B cell (primary cell): ENCODE measurements around the gene LCN9. TPM values are rescaled to one million over a fixed set of nuclear protein-coding genes. Genes with fewer than 3 reads are reported as not detected.

Experiments used
- ATAC-seq: fragments of 200-7000 bp; cut with Tn5 transposase; one replicate; pipeline ENCODE4 v1.10.0; 2021; ENCODE audit warnings: low read depth, mild to moderate bottlenecking, moderate number of reproducible peaks, moderate library complexity
- CTCF ChIA-PET: fragments of 350-600 bp; sonication (Branson Sonifier 250); formaldehyde crosslinking; loops from one replicate; lab custom pipeline; 2021; ENCODE audit warnings: antibody characterized with exemption, inconsistent platforms; lab: Charles Lee
- POLR2A ChIA-PET: fragments of 350-600 bp; sonication (Branson Sonifier 250); formaldehyde crosslinking; loops from one replicate; lab custom pipeline; 2021; ENCODE audit warnings: antibody characterized with exemption; lab: Charles Lee
- DNase-seq: peaks from one replicate; pipeline ENCODE4 v3.0.0; 2013
- H2AFZ ChIP-seq: 2 replicates; pipeline ENCODE4 v1.6.1; 2012; ENCODE audit warnings: mild to moderate bottlenecking, low read depth, low read length; ENCODE audit not compliant: insufficient read depth, poor library complexity, severe bottlenecking
- H3K27ac ChIP-seq, 2 donors: 1 replicate in 1 of 2; 2 replicates in 1 of 2; pipeline ENCODE4 v1.5.1; 2012 to 2013; ENCODE audit warnings: low read length in 2 of 2, mild to moderate bottlenecking in 2 of 2, moderate library complexity in 1 of 2
- H3K27me3 ChIP-seq, 4 experiments: fragments of 200-600 bp in 1 of 4; sonication (generic) in 1 of 4; replicated peaks in 1 of 4; 1 replicate in 2 of 4; 2 replicates in 2 of 4; pipeline versions ENCODE4 v1.6.1 to v1.7.0; 2013 to 2016; ENCODE audit warnings: low read length in 3 of 4, mild to moderate bottlenecking in 2 of 4, mixed read lengths in 1 of 4, moderate library complexity in 1 of 4; ENCODE audit not compliant: insufficient read depth in 4 of 4, control insufficient read depth in 3 of 4; ENCODE audit errors: control extremely low read depth in 1 of 4
- H3K36me3 ChIP-seq, 2 experiments: replicated peaks in 1 of 2; 1 replicate in 1 of 2; 2 replicates in 1 of 2; pipeline versions ENCODE4 v1.6.1 to v1.7.1; 2013; ENCODE audit warnings: low read length in 1 of 2; ENCODE audit not compliant: insufficient read depth in 2 of 2, control insufficient read depth in 1 of 2; ENCODE audit errors: control extremely low read depth in 1 of 2, extremely low read depth in 1 of 2
- H3K4me1 ChIP-seq, 2 donors: fragments of 200-600 bp in 1 of 2; sonication (generic) in 1 of 2; 1 replicate in 1 of 2; 2 replicates in 1 of 2; pipeline versions ENCODE4 v1.5.1 to v1.6.1; 2013 to 2017; ENCODE audit warnings: low read length in 2 of 2; ENCODE audit not compliant: control insufficient read depth in 2 of 2, insufficient read depth in 2 of 2
- H3K4me2 ChIP-seq: replicated peaks from 2 replicates; pipeline ENCODE3; 2012; ENCODE audit warnings: mild to moderate bottlenecking, low read depth, low read length; ENCODE audit not compliant: poor library complexity, severe bottlenecking
- H3K4me3 ChIP-seq, 5 experiments: fragments of 200-600 bp in 1 of 5; sonication (generic) in 1 of 5; 1 replicate in 3 of 5; 2 replicates in 2 of 5; pipeline versions ENCODE4 v1.5.1 to v1.7.0; 2011 to 2016; ENCODE audit warnings: low read length in 4 of 5, mild to moderate bottlenecking in 4 of 5, low read depth in 2 of 5, control low read depth in 1 of 5, moderate library complexity in 1 of 5; ENCODE audit not compliant: insufficient read depth in 1 of 5; ENCODE audit errors: control extremely low read depth in 1 of 5, extremely low read depth in 1 of 5
- H3K79me2 ChIP-seq: fragments of 200-600 bp; sonication (generic); one replicate; pipeline ENCODE4 v1.6.0; 2016; ENCODE audit warnings: low read length; ENCODE audit not compliant: control insufficient read depth, insufficient read depth
- H3K9ac ChIP-seq: fragments of 200-600 bp; sonication (generic); 2 replicates; pipeline ENCODE4 v1.6.1; 2017; ENCODE audit warnings: mild to moderate bottlenecking, low read length, moderate library complexity
- H3K9me3 ChIP-seq, 3 donors: one replicate each; pipeline versions ENCODE4 v1.6.1 to v1.7.1; 2013; ENCODE audit warnings: low read length in 2 of 3; ENCODE audit not compliant: control insufficient read depth in 2 of 3, insufficient read depth in 1 of 3; ENCODE audit errors: control extremely low read depth in 1 of 3
- H4K20me1 ChIP-seq: 2 replicates; pipeline ENCODE4 v1.6.0; 2012; ENCODE audit warnings: mild to moderate bottlenecking, low read length; ENCODE audit not compliant: insufficient read depth, control insufficient read depth, poor library complexity, severe bottlenecking
- H3K27ac Mint-ChIP-seq: one replicate; pipeline ENCODE4 v1.8.0; 2021; ENCODE audit warnings: mixed read lengths
- H3K27me3 Mint-ChIP-seq: one replicate; pipeline ENCODE4 v1.8.0; 2021; ENCODE audit warnings: mixed read lengths
- H3K4me1 Mint-ChIP-seq: one replicate; pipeline ENCODE4 v1.8.0; 2021; ENCODE audit warnings: mixed read lengths
- H3K4me3 Mint-ChIP-seq: one replicate; pipeline ENCODE4 v1.8.0; 2021; ENCODE audit warnings: mixed read lengths
- H3K9me3 Mint-ChIP-seq: one replicate; pipeline ENCODE4 v1.8.0; 2022; ENCODE audit warnings: mixed read lengths; ENCODE audit not compliant: insufficient read depth
- CTCF ChIP-seq: fragments of 200-600 bp; IDR thresholded peaks from one replicate; pipeline ENCODE4 v1.8.0; 2022; ENCODE audit warnings: antibody characterized with exemption, mild to moderate bottlenecking
- EZH2 ChIP-seq: IDR thresholded peaks from 2 replicates; pipeline ENCODE4 v1.6.1; 2012; ENCODE audit warnings: borderline replicate concordance, low read depth, mild to moderate bottlenecking, moderate library complexity, low read length; ENCODE audit not compliant: insufficient read depth, poor library complexity, severe bottlenecking
- WGBS: methylation state at CpG from one replicate; pipeline ENCODE4 v1.1.5; 2013; ENCODE audit warnings: missing lambda C conversion rate; ENCODE audit not compliant: insufficient coverage; 5-methylcytosine and 5-hydroxymethylcytosine counted together
- intact Hi-C: fragments of 100-400 bp; cut with micrococcal nuclease; formaldehyde crosslinking; loops from one replicate; pipeline ENCODE4 v1.10.0; 2022
- polyA plus RNA-seq: library from polyadenylated mRNA; depleted of rRNA; stranded (reverse); fragments of >200 nt; gene quantifications from 2 replicates; pipeline ENCODE4 v1.2.3, GENCODE V29; 2012
- total RNA-seq, 2 donors: library from RNA; stranded (reverse); fragments of 120-200 nt in 1 of 2; gene quantifications; 1 replicate in 1 of 2; 2 replicates in 1 of 2; pipeline versions ENCODE4 v1.2.3 to v1.2.4, GENCODE V29; 2013 to 2022

Gene LCN9
- total and polyA plus RNA-seq, 2 donors (not counting 1 experiment from before 2014, with no cell fraction given): not detected

GRCh38 chr9:135704483-135704882 lies 41.4 kb downstream of the LCN9 start:
- intact Hi-C loops: no loop called here
- DNase-seq: no peak

GRCh38 chr9:135705376-135705775 lies 42.3 kb downstream of the LCN9 start:
- H4K20me1 ChIP-seq: no peaks in the 10 kb centered on the region
- H3K36me3 ChIP-seq: no peaks in the 10 kb centered on the region
- peaks cover 6 to 7% of the 10 kb centered on the region in 2 donors for H3K4me1 ChIP-seq
- H2AFZ ChIP-seq: no peak overlapping the region
- no peak for ATAC-seq
- no peak overlapping the region for H3K4me2 ChIP-seq
- WGBS: 86% methylated on average over 12 of the region's 14 CpGs
- no peak overlapping the region for H3K9ac ChIP-seq
- intact Hi-C loops: no loop called here
- H3K4me3 Mint-ChIP-seq: no peak overlapping the region
- ChIA-PET POLR2A (no interaction called here), CTCF (no interaction called here)
- H3K4me3 ChIP-seq: no peak overlapping the region
- DNase-seq: no peak
- no peak overlapping the region for H3K27ac Mint-ChIP-seq
- no peak overlapping the region for H3K27ac ChIP-seq
- H3K9me3 ChIP-seq: no peaks in the 10 kb centered on the region
- no peaks in the 10 kb centered on the region for H3K27me3 Mint-ChIP-seq
- H3K4me1 Mint-ChIP-seq: no peaks in the 10 kb centered on the region
- H3K79me2 ChIP-seq: no peaks in the 10 kb centered on the region
- TF ChIP-seq CTCF (no peak), EZH2 (no peak)
- H3K9me3 Mint-ChIP-seq: no peaks in the 10 kb centered on the region
- H3K27me3 ChIP-seq: peaks cover 0 to 11% (median 0%) of the 10 kb centered on the region in 4 experiments

More at GRCh38 chr9:135704483-135704882, 41.4 kb downstream of the LCN9 start:
- WGBS: 88% methylated on average over 5 of the region's 5 CpGs
- peaks cover 0 to 11% (median 0%) of the 10 kb centered on the region in 4 experiments for H3K27me3 ChIP-seq
- Mint-ChIP-seq H3K4me1 (no peaks in the 10 kb centered on the region), H3K4me3 (no peak overlapping the region), H3K27me3 (no peaks in the 10 kb centered on the region), H3K27ac (no peak overlapping the region), H3K9me3 (no peaks in the 10 kb centered on the region)
- ATAC-seq: no peak
- no peaks in the 10 kb centered on the region for H3K36me3 ChIP-seq
- POLR2A ChIA-PET: no interaction called here
- TF ChIP-seq EZH2 (no peak), CTCF (no peak)
- CTCF ChIA-PET: no interaction called here
- no peaks in the 10 kb centered on the region for H3K9me3 ChIP-seq
- no peak overlapping the region for H3K9ac ChIP-seq
- H4K20me1 ChIP-seq: no peaks in the 10 kb centered on the region
- H3K4me2 ChIP-seq: no peak overlapping the region
- H3K4me3 ChIP-seq: no peak overlapping the region
- H2AFZ ChIP-seq: no peak overlapping the region
- peaks cover 6 to 7% of the 10 kb centered on the region in 2 donors for H3K4me1 ChIP-seq
- H3K27ac ChIP-seq: no peak overlapping the region
- no peaks in the 10 kb centered on the region for H3K79me2 ChIP-seq
